Measurements from ENCODE around the gene CAMTA1. TPM values are rescaled to one million over a fixed set of nuclear protein-coding genes. Genes with fewer than 3 reads are reported as not detected.

Gene CAMTA1
- total RNA-seq, 1 donor: 71.6 TPM

DNA sequence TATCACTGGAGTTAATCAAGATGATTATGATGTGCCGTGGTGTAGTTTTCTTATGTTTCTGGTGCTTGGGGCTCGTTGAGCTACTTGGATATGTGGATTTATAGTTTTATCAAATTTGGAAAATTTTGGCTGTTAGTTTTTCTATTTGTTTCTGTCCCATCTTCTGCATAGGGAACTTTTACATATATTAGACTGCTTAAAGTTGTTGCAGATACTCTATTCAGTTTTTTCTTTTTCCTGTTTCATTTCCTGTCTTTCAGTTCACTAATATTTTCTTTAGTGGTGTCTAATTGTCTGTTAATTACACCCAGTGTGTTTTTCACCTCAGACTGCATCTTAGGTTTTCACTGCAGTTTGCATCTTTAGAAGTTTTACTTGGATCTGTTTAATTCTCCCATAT lies 247.7 kb downstream of the CAMTA1 start:
- no peaks in the 10 kb centered on the region for H3K4me1 ChIP-seq (ENCODE audit: insufficient read depth, low read length)
- peaks cover 8% of the 10 kb centered on the region for H3K9me3 ChIP-seq (ENCODE audit: low read depth, low read length)
- H3K4me3 ChIP-seq (ENCODE audit: low read length): no peak overlapping the region
- no peaks in the 10 kb centered on the region for H3K27me3 ChIP-seq (ENCODE audit: insufficient read depth, low read length)

GRCh38 chr1:7036386-7036785 lies 251.1 kb downstream of the CAMTA1 start:
- Histone ChIP-seq H3K4me1 (ENCODE audit: insufficient read depth, low read length) (no peaks in the 10 kb centered on the region), H3K27me3 (ENCODE audit: insufficient read depth, low read length) (no peaks in the 10 kb centered on the region), H3K4me3 (ENCODE audit: low read length) (no peak overlapping the region), H3K9me3 (ENCODE audit: low read depth, low read length) (peaks cover 8% of the 10 kb centered on the region)

DNA sequence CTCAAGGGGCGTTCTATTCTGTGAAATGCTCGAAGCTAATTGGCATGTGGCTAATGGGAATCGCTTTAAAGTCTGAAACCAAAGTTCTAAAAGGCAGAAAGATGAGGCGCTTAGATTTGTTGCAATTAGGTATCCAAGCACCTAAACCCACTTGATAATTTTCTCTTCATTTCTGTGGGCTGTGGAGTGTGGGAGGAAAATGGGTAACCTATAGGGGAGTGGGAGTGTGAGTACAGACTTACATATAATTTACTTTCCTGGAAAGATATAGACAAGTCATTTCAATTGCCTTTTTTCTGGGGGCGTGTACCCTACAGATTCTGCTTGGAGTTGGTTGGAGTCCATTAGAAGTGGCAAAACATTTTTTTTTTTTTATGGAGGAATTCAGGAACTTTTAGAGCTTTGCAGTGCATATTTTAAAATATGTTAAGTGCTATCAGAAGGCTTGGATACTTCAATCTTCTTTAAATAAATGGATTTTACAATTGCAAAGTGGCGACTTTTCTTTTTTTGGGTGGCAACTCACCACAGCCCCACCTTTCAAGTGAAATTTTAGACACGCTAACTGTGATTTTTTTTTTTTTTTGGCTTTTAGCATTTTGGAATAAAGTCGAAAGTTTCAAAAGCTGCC lies 254.5 kb downstream of the CAMTA1 start:
- Histone ChIP-seq H3K27me3 (ENCODE audit: insufficient read depth, low read length) (no peaks in the 10 kb centered on the region), H3K4me3 (ENCODE audit: low read length) (no peak overlapping the region), H3K9me3 (ENCODE audit: low read depth, low read length) (no peaks in the 10 kb centered on the region), H3K4me1 (ENCODE audit: insufficient read depth, low read length) (no peaks in the 10 kb centered on the region)

DNA sequence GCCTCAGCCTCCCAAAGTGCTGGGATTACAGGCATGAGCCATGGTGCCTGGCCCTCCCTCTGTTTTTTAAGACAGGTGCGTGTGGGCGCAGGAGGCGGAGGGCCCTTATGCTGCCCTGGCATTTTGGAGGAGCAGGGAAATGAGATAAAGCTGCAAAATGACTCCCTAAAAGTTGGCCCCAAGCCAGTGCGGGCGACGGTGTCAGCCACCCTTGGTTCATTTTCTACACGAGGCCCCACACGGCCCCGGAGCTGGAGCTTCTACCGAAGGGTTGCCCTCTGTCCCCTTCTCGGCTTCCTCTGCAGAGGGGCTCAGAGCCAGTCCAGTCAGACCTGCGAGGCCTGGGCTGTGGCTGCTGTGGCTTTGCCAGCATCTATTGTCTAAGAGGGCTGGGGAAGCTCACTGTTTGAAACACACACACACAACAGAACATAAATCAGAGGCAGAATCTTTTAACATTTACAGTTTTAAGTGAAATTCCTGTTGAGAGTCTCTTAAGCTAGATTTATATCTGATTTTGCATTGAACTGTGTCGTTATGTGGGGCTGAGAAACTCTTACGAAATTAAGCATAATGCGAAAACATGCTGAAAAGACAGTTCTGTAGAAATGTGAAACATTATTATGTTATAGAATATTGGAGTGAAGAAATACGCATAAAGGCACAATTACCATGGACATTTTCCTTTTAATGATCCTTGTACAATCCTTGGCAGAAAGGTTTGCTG lies 255.9 kb downstream of the CAMTA1 start:
- H3K9me3 ChIP-seq (ENCODE audit: low read depth, low read length): no peaks in the 10 kb centered on the region
- H3K4me1 ChIP-seq (ENCODE audit: insufficient read depth, low read length): no peaks in the 10 kb centered on the region
- H3K27me3 ChIP-seq (ENCODE audit: insufficient read depth, low read length): no peaks in the 10 kb centered on the region
- H3K4me3 ChIP-seq (ENCODE audit: low read length): no peak overlapping the region

DNA sequence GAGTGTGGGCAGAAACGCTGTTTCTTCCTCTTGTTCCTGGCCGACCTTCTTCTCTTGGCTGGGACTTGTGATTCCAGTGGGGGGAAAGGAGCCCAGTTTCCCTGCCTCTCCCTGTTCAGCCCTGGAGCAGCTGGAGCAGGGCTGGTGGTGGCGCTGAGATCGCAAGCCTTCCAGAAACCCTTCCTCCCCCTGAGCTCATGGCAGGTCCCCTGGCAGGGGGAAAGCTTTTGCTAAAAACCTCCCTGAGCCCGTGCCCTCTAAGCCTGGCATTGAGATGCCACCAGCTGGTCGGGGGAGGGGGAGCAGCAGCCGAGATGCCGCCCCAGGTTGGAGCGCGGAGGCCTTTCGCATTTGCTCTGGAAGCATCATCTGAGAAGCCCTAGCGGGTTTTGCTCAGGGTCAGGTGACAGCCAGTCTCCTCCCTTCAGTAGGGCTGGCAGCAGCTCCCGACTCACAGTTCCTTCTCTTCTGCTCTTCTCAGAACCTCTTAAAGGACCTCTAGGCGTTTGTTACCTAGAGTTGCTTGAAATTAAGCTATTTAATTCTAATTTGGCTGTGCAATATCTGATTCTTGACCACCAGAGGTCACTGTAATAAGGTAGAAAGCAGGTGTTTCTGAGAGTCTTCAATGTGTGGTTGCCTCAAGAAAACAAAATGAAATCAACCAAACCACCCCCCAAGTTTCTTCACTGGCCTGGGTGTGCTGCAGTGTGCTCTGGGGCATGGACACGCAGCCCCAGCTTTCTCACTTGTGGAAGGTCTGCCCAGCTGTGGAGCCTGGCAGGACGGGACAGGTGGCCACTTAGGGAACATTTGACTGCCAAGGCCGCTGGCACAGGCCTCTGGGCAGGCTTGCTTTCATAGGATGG lies 257.3 kb downstream of the CAMTA1 start:
- H3K27me3 ChIP-seq (ENCODE audit: insufficient read depth, low read length): no peaks in the 10 kb centered on the region
- no peaks in the 10 kb centered on the region for H3K4me1 ChIP-seq (ENCODE audit: insufficient read depth, low read length)
- no peak overlapping the region for H3K4me3 ChIP-seq (ENCODE audit: low read length)
- no peaks in the 10 kb centered on the region for H3K9me3 ChIP-seq (ENCODE audit: low read depth, low read length)

DNA sequence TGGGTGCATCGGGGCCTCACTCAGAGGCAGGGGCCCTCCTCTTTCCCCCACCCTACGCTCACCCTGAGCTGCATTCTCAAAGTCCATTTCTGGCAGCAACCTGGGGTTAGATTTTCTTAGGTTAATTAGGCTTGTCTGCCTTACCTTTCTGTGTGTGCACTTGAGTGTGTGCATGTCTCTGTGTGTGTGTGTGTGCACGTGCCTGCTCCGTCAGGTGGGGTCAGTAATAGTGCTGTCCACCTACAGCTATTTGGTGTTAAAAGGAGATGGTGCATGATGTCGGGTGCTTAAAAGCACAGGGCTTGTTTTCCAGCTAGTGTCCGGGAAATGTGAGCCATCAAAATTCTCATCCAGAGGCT lies 257.9 kb downstream of the CAMTA1 start:
- Histone ChIP-seq H3K4me3 (ENCODE audit: low read length) (no peak overlapping the region), H3K4me1 (ENCODE audit: insufficient read depth, low read length) (no peaks in the 10 kb centered on the region), H3K27me3 (ENCODE audit: insufficient read depth, low read length) (no peaks in the 10 kb centered on the region), H3K9me3 (ENCODE audit: low read depth, low read length) (no peaks in the 10 kb centered on the region)

GRCh38 chr1:7043719-7044535 lies 258.7 kb downstream of the CAMTA1 start:
- Histone ChIP-seq H3K27me3 (ENCODE audit: insufficient read depth, low read length) (no peaks in the 10 kb centered on the region), H3K9me3 (ENCODE audit: low read depth, low read length) (no peaks in the 10 kb centered on the region), H3K4me3 (ENCODE audit: low read length) (no peak overlapping the region), H3K4me1 (ENCODE audit: insufficient read depth, low read length) (no peaks in the 10 kb centered on the region)

GRCh38 chr1:7045897-7046296 lies 260.6 kb downstream of the CAMTA1 start:
- Histone ChIP-seq H3K27me3 (ENCODE audit: insufficient read depth, low read length) (no peaks in the 10 kb centered on the region), H3K9me3 (ENCODE audit: low read depth, low read length) (no peaks in the 10 kb centered on the region), H3K4me3 (ENCODE audit: low read length) (no peak overlapping the region), H3K4me1 (ENCODE audit: insufficient read depth, low read length) (no peaks in the 10 kb centered on the region)

- Histone ChIP-seq H3K4me1 (ENCODE audit: insufficient read depth, low read length) (no peaks in the 10 kb centered on the region), H3K4me3 (ENCODE audit: low read length) (no peak overlapping the region), H3K9me3 (ENCODE audit: low read depth, low read length) (no peaks in the 10 kb centered on the region), H3K27me3 (ENCODE audit: insufficient read depth, low read length) (no peaks in the 10 kb centered on the region)
Measured at GRCh38 chr1:7046314-7046713, 261.1 kb downstream of the CAMTA1 start.

DNA sequence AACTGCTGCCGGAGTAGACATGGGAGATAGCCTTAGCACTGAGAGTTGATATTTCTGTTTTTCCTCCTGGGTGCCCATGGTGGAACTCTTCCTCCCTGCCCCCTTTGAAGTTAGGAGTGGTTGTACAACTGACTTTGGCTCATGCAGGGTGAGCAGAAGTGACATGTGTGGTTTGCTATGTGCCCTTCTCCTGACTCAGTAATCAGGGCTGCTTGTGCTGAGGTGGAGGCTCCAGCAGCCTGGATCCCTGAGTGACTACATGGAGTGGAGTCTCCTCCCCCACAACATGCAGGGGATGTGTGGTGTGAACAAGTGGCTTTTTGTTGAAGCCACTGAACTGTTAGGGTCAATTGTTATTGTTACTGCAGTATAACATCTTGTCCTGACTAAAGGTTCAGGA lies 261.6 kb downstream of the CAMTA1 start:
- H3K9me3 ChIP-seq (ENCODE audit: low read depth, low read length): no peaks in the 10 kb centered on the region
- no peaks in the 10 kb centered on the region for H3K27me3 ChIP-seq (ENCODE audit: insufficient read depth, low read length)
- no peak overlapping the region for H3K4me3 ChIP-seq (ENCODE audit: low read length)
- no peaks in the 10 kb centered on the region for H3K4me1 ChIP-seq (ENCODE audit: insufficient read depth, low read length)

- no peaks in the 10 kb centered on the region for H3K9me3 ChIP-seq (ENCODE audit: low read depth, low read length)
- no peaks in the 10 kb centered on the region for H3K4me1 ChIP-seq (ENCODE audit: insufficient read depth, low read length)
- no peaks in the 10 kb centered on the region for H3K27me3 ChIP-seq (ENCODE audit: insufficient read depth, low read length)
- H3K4me3 ChIP-seq (ENCODE audit: low read length): no peak overlapping the region
Measured at GRCh38 chr1:7047866-7048265, 262.6 kb downstream of the CAMTA1 start.

DNA sequence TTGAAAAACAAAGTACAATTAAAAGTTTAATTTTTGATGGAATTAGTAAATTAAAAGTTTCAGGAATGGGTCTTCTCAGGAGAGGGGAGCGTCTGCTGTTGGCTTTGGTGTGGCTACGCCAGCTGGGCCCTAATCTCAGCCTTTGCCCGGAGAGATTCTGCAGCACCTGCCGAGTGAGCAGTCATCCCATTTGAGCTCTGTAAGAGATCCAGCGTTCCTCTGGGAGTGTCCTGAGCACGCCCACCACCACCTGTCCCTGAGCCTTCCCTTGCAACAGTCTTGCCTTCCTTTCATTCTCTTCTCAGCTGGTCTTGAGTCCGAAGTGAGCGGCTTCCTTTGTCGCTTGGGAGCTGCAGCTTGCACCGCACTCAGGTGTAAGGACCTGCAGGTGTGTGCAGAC lies 263.1 kb downstream of the CAMTA1 start:
- no peaks in the 10 kb centered on the region for H3K27me3 ChIP-seq (ENCODE audit: insufficient read depth, low read length)
- no peaks in the 10 kb centered on the region for H3K4me1 ChIP-seq (ENCODE audit: insufficient read depth, low read length)
- H3K4me3 ChIP-seq (ENCODE audit: low read length): no peak overlapping the region
- H3K9me3 ChIP-seq (ENCODE audit: low read depth, low read length): no peaks in the 10 kb centered on the region

DNA sequence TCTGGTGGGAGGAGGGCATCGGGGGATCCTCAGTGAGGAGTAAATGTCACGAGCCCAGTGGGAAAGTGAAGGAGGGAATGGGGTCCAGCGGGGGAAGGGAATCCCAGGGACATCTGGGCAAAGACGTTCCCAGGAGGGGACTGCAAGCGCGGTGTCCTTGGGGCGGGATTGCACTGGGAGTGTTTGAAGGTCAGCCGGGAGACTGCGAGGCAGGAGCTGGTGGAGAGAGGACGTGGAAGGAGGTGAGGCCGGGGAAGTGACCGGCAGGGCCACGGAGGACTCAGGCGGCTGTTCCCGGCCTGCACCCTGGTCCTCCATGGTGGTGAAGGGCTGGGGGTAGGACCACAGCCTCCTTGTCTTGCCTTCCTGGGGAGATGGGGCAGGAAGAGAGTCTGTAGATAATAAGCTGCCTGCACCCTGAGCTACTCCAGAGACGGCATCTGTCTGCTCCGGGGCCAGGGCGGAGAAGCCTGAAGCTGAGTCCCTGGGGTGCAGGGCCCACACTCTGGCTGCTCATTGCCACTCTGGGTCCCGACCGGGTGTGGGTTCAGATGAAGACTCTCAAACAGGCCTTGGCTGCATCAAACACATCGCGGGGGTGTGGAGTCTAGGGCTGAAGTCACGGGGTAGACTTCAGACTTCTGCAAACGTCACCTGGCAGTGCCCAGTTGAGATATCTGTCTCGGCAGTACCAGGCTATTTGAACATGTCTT lies 264.8 kb downstream of the CAMTA1 start:
- no peaks in the 10 kb centered on the region for H3K9me3 ChIP-seq (ENCODE audit: low read depth, low read length)
- no peak overlapping the region for H3K4me3 ChIP-seq (ENCODE audit: low read length)
- no peaks in the 10 kb centered on the region for H3K4me1 ChIP-seq (ENCODE audit: insufficient read depth, low read length)
- no peaks in the 10 kb centered on the region for H3K27me3 ChIP-seq (ENCODE audit: insufficient read depth, low read length)
